Measurements from ENCODE around the gene GXYLT2.

Gene GXYLT2

GRCh38 chr3:73018790-73019441 is 131.1 kb downstream of the GXYLT2 start:
- DNase-seq (ENCODE audit: low spot score): no peak

GRCh38 chr3:73021301-73021835 is 133.5 kb downstream of the GXYLT2 start:
- DNase-seq (ENCODE audit: low spot score): no peak

DNA sequence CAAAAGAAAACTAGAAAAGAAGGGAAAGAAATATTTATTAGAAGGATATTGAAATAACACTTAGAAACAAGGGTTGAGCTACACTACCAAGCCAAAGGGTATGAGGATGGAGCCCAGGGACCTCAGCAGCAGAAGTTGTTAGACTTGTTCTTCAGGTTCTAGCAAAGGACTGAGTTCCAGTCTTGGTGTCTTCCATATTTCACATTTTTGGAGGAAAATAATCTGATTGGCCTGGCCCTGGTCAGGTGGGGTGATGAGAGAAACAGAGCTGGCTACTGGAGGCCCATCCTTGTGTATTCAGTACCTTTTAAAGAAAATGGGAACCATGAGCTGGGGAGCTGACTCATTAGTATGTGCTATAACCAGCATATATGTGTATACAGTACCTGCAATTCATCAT is 137.0 kb downstream of the GXYLT2 start:
- DNase-seq (ENCODE audit: low spot score): no peak

DNA sequence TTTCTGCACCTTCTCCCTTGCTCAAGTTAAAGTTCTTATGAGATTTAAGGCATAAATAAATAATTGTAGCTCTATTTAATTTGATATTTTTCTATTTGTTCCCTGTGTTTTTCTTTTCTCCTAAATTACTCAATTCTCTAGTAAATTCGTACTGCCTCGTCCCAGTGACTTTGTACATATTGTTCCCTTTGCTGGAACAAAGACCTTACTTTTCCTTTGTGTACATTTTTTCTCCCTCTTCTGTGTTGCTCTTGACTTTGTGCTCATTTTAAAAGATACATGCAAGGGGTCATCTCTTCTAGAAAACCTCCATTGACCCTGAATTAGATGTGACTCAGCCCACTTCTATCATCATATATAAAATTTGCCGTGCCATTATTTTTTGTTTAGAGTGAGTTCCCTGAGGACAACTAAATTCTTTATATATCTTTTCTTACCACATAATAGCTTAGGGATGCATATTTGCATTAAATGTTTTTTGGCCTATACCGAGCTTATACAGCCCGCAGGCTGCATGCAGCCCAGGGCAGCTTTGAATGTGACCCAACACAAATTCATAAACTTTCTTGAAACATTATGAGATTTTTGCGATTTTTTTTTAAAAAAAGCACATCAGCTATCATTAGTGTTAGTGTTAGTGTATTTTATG is 138.4 kb downstream of the GXYLT2 start:
- no peak for DNase-seq (ENCODE audit: low spot score)
